ENCODE results near the gene TBCK.

DNA sequence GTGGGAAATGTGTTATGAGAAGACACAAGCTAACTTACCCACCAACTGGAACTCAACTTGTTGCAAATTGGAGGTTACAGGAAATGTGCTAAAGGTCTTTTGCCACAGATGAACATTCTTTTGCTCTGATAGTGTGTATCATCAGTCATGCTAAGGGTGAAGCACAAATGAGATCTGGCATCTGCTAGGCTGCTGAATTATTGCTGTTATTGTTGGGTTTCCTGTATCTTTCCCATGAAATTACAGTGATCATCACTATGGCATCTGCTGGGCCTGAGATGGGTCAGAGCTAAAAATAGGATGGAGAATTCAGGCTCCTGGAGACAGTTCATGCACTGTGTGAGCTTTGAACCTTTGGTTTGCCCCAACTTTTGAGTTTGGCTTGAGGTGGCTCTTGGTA lies 296.2 kb downstream of the TBCK start:
- TF ChIP-seq, protein P1, sequence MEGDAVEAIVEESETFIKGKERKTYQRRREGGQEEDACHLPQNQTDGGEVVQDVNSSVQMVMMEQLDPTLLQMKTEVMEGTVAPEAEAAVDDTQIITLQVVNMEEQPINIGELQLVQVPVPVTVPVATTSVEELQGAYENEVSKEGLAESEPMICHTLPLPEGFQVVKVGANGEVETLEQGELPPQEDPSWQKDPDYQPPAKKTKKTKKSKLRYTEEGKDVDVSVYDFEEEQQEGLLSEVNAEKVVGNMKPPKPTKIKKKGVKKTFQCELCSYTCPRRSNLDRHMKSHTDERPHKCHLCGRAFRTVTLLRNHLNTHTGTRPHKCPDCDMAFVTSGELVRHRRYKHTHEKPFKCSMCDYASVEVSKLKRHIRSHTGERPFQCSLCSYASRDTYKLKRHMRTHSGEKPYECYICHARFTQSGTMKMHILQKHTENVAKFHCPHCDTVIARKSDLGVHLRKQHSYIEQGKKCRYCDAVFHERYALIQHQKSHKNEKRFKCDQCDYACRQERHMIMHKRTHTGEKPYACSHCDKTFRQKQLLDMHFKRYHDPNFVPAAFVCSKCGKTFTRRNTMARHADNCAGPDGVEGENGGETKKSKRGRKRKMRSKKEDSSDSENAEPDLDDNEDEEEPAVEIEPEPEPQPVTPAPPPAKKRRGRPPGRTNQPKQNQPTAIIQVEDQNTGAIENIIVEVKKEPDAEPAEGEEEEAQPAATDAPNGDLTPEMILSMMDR (IDR thresholded peaks at IDR 0.05; ENCODE audit: low read depth, low read length, missing input control): no peak
- no peak for TF ChIP-seq YY1 (IDR thresholded peaks at IDR 0.05)
- TF ChIP-seq, protein P2, sequence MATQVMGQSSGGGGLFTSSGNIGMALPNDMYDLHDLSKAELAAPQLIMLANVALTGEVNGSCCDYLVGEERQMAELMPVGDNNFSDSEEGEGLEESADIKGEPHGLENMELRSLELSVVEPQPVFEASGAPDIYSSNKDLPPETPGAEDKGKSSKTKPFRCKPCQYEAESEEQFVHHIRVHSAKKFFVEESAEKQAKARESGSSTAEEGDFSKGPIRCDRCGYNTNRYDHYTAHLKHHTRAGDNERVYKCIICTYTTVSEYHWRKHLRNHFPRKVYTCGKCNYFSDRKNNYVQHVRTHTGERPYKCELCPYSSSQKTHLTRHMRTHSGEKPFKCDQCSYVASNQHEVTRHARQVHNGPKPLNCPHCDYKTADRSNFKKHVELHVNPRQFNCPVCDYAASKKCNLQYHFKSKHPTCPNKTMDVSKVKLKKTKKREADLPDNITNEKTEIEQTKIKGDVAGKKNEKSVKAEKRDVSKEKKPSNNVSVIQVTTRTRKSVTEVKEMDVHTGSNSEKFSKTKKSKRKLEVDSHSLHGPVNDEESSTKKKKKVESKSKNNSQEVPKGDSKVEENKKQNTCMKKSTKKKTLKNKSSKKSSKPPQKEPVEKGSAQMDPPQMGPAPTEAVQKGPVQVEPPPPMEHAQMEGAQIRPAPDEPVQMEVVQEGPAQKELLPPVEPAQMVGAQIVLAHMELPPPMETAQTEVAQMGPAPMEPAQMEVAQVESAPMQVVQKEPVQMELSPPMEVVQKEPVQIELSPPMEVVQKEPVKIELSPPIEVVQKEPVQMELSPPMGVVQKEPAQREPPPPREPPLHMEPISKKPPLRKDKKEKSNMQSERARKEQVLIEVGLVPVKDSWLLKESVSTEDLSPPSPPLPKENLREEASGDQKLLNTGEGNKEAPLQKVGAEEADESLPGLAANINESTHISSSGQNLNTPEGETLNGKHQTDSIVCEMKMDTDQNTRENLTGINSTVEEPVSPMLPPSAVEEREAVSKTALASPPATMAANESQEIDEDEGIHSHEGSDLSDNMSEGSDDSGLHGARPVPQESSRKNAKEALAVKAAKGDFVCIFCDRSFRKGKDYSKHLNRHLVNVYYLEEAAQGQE (IDR thresholded peaks at IDR 0.05): no peak
- no peak for TF ChIP-seq JUND (IDR thresholded peaks at IDR 0.05)

Data from liver (tissue), 3 donors.